ENCODE measurements around the gene RHEB. TPM values are rescaled to one million over a fixed set of nuclear protein-coding genes. Genes with fewer than 3 reads are reported as not detected.

RHEB gene
- total RNA-seq, 1 donor from 2014 or later = 96.0 TPM

DNA sequence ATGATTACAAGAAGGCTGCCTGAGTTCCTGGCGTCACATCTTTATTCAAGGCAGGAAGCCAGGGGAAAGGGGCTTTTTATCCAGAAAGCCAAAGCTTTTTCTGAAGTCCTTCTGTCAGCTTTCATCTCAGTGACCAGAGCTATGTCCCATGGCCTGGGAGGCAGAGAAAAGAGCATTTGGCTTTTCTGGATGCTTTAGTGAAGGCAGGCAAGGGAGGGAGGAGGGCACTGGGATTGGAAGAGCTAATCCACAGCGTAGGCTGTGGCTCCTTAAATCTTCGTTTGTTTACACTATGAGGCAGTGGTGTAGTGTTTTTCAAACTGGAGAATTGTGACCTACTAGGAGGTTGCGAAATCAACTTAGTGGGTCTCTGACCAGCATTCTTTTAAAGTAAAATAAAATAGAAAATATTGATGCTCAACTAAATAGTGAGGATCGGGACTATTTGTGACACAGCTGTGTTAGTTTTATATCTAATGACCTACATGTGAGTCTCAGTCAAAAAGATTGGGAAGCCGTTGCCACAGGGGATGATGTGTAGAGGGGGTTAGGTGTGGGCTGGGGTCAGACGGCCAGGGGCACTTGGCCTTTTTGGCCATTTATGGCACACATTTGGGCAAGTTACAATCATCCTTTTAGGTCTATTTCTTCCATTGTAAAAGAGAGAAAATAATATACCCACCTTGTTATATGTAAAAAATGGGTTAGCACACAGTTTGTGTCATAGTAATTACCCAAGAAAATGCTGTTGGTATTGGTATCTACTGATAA lies 93.8 kb downstream of the RHEB start:
- no peak for DNase-seq
- H3K27me3 ChIP-seq (ENCODE audit: low read depth) = no peaks in the 10 kb centered on the region
- H3K36me3 ChIP-seq = no peaks in the 10 kb centered on the region
- peak overlapping the region; percentile 56 for H3K27ac ChIP-seq
- ATAC-seq = peak; percentile 64 to 68
- TF ChIP-seq, protein P1, sequence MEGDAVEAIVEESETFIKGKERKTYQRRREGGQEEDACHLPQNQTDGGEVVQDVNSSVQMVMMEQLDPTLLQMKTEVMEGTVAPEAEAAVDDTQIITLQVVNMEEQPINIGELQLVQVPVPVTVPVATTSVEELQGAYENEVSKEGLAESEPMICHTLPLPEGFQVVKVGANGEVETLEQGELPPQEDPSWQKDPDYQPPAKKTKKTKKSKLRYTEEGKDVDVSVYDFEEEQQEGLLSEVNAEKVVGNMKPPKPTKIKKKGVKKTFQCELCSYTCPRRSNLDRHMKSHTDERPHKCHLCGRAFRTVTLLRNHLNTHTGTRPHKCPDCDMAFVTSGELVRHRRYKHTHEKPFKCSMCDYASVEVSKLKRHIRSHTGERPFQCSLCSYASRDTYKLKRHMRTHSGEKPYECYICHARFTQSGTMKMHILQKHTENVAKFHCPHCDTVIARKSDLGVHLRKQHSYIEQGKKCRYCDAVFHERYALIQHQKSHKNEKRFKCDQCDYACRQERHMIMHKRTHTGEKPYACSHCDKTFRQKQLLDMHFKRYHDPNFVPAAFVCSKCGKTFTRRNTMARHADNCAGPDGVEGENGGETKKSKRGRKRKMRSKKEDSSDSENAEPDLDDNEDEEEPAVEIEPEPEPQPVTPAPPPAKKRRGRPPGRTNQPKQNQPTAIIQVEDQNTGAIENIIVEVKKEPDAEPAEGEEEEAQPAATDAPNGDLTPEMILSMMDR (IDR thresholded peaks at IDR 0.05) = no peak
- no peaks in the 10 kb centered on the region for H3K9me3 ChIP-seq
- intact Hi-C loops (cut with DNase I) = no loop called here
- no peak overlapping the region for H3K4me3 ChIP-seq
- peaks cover 42% of the 10 kb centered on the region for H3K4me1 ChIP-seq

DNA sequence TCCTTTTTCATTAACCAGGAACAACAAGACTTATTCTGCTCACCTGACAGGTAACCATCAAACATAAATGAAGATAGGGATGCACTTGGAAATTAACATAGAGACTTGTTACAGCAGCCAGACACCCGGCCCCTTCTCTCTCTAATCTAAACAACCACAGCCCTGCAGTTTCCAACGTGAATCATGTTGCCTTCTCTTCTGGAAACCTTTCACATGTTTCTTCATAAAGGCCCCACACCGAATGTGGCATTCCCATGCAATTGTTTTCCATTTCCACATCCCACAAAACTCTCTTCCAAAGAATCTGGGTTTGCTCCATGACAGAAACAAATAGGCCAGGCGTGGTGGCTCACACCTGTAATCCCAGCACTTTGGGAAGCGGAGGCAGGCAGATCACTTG lies 94.9 kb downstream of the RHEB start:
- Histone ChIP-seq H3K4me1 (peaks cover 37% of the 10 kb centered on the region), H3K4me3 (no peak overlapping the region), H3K27ac (no peak overlapping the region), H3K9me3 (no peaks in the 10 kb centered on the region), H3K27me3 (ENCODE audit: low read depth) (no peaks in the 10 kb centered on the region), H3K36me3 (no peaks in the 10 kb centered on the region)
- TF ChIP-seq, protein P1 (IDR thresholded peaks at IDR 0.05) = no peak
- intact Hi-C loops (cut with DNase I) = no loop called here
- DNase-seq (no peak), ATAC-seq (no peak)

DNA sequence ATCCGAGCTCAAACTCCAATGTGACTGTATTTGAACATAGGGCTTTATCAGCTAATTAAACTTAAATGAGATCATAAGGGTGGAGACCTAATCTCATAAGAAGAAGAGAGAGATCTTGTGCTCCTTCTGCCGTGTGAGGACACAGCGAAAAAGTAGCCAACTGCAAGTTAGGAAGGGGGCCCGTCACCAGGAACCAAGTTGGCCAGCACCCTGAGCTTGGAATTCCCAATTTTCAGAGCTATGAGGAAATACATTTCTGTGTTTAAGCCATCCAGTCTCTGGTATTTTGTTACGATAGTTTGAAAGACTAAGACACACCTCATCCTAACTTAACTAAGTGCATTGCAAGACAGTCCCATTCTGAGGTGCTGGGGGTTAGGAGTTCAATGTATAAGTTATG lies 95.8 kb downstream of the RHEB start:
- H3K4me3 ChIP-seq = no peak overlapping the region
- no peak overlapping the region for H3K27ac ChIP-seq
- no peaks in the 10 kb centered on the region for H3K36me3 ChIP-seq
- H3K4me1 ChIP-seq = peaks cover 29% of the 10 kb centered on the region
- DNase-seq = no peak
- no peak for ATAC-seq
- no peaks in the 10 kb centered on the region for H3K27me3 ChIP-seq (ENCODE audit: low read depth)
- intact Hi-C loops (cut with DNase I) = no loop called here
- peaks cover 5% of the 10 kb centered on the region for H3K9me3 ChIP-seq
- TF ChIP-seq, protein P1 (IDR thresholded peaks at IDR 0.05) = no peak

DNA sequence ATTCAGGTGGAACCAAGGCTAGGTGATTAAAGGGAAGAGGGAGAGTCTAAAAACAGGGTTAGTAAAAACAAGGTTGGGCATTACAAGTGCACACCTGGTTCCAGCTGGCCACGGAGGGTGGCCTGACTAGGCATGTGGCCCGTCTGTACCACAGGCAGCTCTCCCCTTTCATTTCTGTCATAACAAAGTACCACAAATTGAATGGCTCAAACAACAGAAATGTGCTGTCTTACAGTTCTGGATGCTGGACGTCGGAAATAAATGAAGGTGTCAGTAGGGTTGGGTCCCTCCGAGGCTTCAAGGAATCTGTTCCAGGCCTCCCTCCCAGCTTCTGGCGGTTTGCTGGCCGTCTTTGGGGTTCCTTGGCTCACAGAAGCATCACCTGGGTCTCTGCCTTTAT lies 96.5 kb downstream of the RHEB start:
- ATAC-seq (no peak), DNase-seq (no peak)
- H3K36me3 ChIP-seq = no peaks in the 10 kb centered on the region
- no peak overlapping the region for H3K4me3 ChIP-seq
- no peaks in the 10 kb centered on the region for H3K27me3 ChIP-seq (ENCODE audit: low read depth)
- H3K27ac ChIP-seq = no peak overlapping the region
- TF ChIP-seq, protein P1 (IDR thresholded peaks at IDR 0.05) = no peak
- peaks cover 22% of the 10 kb centered on the region for H3K4me1 ChIP-seq
- peaks cover 5% of the 10 kb centered on the region for H3K9me3 ChIP-seq
- intact Hi-C loops (cut with DNase I) = no loop called here

DNA sequence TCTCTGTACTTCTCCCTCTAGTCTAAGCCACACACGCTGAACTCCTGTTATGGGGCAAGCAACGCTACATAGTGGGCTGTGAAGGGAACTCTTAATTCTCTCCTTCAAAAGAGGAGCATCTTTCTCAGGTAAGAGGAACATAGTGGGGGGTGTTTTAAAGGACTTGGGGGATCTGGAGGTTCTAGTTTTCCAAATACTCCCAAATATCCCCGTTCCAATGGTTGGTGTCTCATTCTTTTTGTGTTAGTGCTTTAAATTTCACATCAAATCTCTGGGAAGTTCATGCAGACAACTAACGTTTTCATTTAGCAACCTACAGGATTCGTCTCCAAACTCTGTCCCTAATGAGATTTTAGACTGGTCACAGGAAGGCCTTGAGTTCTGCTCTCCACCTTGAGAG lies 97.5 kb downstream of the RHEB start:
- no peak overlapping the region for H3K27ac ChIP-seq
- intact Hi-C loops (cut with DNase I) = no loop called here
- TF ChIP-seq, protein P1 (IDR thresholded peaks at IDR 0.05) = no peak
- no peak for DNase-seq
- peaks cover 11% of the 10 kb centered on the region for H3K4me1 ChIP-seq
- H3K9me3 ChIP-seq = peaks cover 5% of the 10 kb centered on the region
- no peak for ATAC-seq
- H3K36me3 ChIP-seq = no peaks in the 10 kb centered on the region
- no peak overlapping the region for H3K4me3 ChIP-seq
- H3K27me3 ChIP-seq (ENCODE audit: low read depth) = no peaks in the 10 kb centered on the region

Data from lower lobe of right lung (tissue), 2 donors.